Central memory CD8-positive, alpha-beta T cell (primary cell): ENCODE results near the gene SCUBE1.

Experiments
- ATAC-seq: fragments of 150-1000 bp; cut with Tn5 transposase; replicated peaks from 2 replicates; pipeline ENCODE4 v1.10.0; 2022; ENCODE audit warnings: mild to moderate bottlenecking, moderate FRiP score, moderate number of reproducible peaks; ENCODE audit not compliant: poor library complexity, severe bottlenecking; ENCODE audit errors: extremely low read depth
- DNase-seq, 2 donors: peaks; one replicate each; pipeline ENCODE4 v3.0.0; 2021; ENCODE audit warnings: low spot score in 2 of 2
- H3K27ac Mint-ChIP-seq: one replicate; pipeline ENCODE4 v1.8.0; 2022; ENCODE audit warnings: low read depth, mild to moderate bottlenecking, moderate library complexity, mixed read lengths
- H3K27me3 Mint-ChIP-seq: one replicate; pipeline ENCODE4 v1.8.0; 2022; ENCODE audit warnings: mixed read lengths
- H3K36me3 Mint-ChIP-seq: one replicate; pipeline ENCODE4 v1.8.0; 2022; ENCODE audit warnings: mild to moderate bottlenecking, moderate library complexity, mixed read lengths; ENCODE audit not compliant: insufficient read depth
- H3K4me1 Mint-ChIP-seq: one replicate; pipeline ENCODE4 v1.8.0; 2022; ENCODE audit warnings: mixed read lengths
- H3K4me3 Mint-ChIP-seq: one replicate; pipeline ENCODE4 v1.8.0; 2022; ENCODE audit warnings: mild to moderate bottlenecking, moderate library complexity, mixed read lengths
- H3K9me3 Mint-ChIP-seq: one replicate; pipeline ENCODE4 v1.8.0; 2022; ENCODE audit warnings: mixed read lengths

SCUBE1 gene

GRCh38 chr22:43227239-43227630 lies 115.9 kb downstream of the SCUBE1 start:
- DNase-seq, result no peak

GRCh38 chr22:43226377-43227238 lies 116.6 kb downstream of the SCUBE1 start:
- Mint-ChIP-seq H3K9me3 (no peaks in the 10 kb centered on the region), H3K4me3 (no peak overlapping the region), H3K36me3 (no peaks in the 10 kb centered on the region), H3K4me1 (peaks cover 10% of the 10 kb centered on the region), H3K27ac (no peak overlapping the region), H3K27me3 (peaks cover 9% of the 10 kb centered on the region)
- no peak for DNase-seq
- ATAC-seq, result no peak

More at GRCh38 chr22:43227239-43227630, 115.9 kb downstream of the SCUBE1 start:
- Mint-ChIP-seq H3K4me3 (no peak overlapping the region), H3K36me3 (no peaks in the 10 kb centered on the region), H3K4me1 (peaks cover 10% of the 10 kb centered on the region), H3K9me3 (no peaks in the 10 kb centered on the region), H3K27me3 (peaks cover 9% of the 10 kb centered on the region), H3K27ac (no peak overlapping the region)
- no peak for ATAC-seq

GRCh38 chr22:43225609-43226008 lies 117.6 kb downstream of the SCUBE1 start:
- H3K27me3 Mint-ChIP-seq, result no peaks in the 10 kb centered on the region
- H3K27ac Mint-ChIP-seq, result no peak overlapping the region
- peaks cover 4% of the 10 kb centered on the region for H3K4me1 Mint-ChIP-seq
- no peaks in the 10 kb centered on the region for H3K9me3 Mint-ChIP-seq
- H3K36me3 Mint-ChIP-seq, result no peaks in the 10 kb centered on the region
- ATAC-seq, result no peak
- H3K4me3 Mint-ChIP-seq, result no peak overlapping the region
- no peak for DNase-seq

- H3K4me3 Mint-ChIP-seq, result no peak overlapping the region
- no peak for ATAC-seq
- H3K27me3 Mint-ChIP-seq, result peaks cover 16% of the 10 kb centered on the region
- H3K9me3 Mint-ChIP-seq, result no peaks in the 10 kb centered on the region
- H3K27ac Mint-ChIP-seq, result no peak overlapping the region
- no peak for DNase-seq
- peaks cover 4% of the 10 kb centered on the region for H3K4me1 Mint-ChIP-seq
- no peaks in the 10 kb centered on the region for H3K36me3 Mint-ChIP-seq
Observed at GRCh38 chr22:43222987-43223386, 120.2 kb downstream of the SCUBE1 start.

GRCh38 chr22:43222262-43222661 lies 120.9 kb downstream of the SCUBE1 start:
- no peak for ATAC-seq

GRCh38 chr22:43220625-43221380 lies 122.4 kb downstream of the SCUBE1 start:
- peaks cover under 1% of the 10 kb centered on the region for H3K4me1 Mint-ChIP-seq
- H3K27me3 Mint-ChIP-seq, result peaks cover 37% of the 10 kb centered on the region
- no peak overlapping the region for H3K4me3 Mint-ChIP-seq
- DNase-seq (no peak), ATAC-seq (no peak)
- H3K27ac Mint-ChIP-seq, result no peak overlapping the region
- H3K36me3 Mint-ChIP-seq, result no peaks in the 10 kb centered on the region
- no peaks in the 10 kb centered on the region for H3K9me3 Mint-ChIP-seq

More at GRCh38 chr22:43222262-43222661, 120.9 kb downstream of the SCUBE1 start:
- Mint-ChIP-seq H3K27me3 (peaks cover 23% of the 10 kb centered on the region), H3K4me1 (peaks cover 4% of the 10 kb centered on the region), H3K9me3 (no peaks in the 10 kb centered on the region), H3K4me3 (no peak overlapping the region), H3K27ac (no peak overlapping the region), H3K36me3 (no peaks in the 10 kb centered on the region)
- DNase-seq, result no peak

GRCh38 chr22:43218786-43219185 lies 124.4 kb downstream of the SCUBE1 start:
- Mint-ChIP-seq H3K9me3 (no peaks in the 10 kb centered on the region), H3K27ac (no peak overlapping the region), H3K4me1 (no peaks in the 10 kb centered on the region), H3K4me3 (no peak overlapping the region), H3K36me3 (no peaks in the 10 kb centered on the region), H3K27me3 (peaks cover 51% of the 10 kb centered on the region)
- ATAC-seq, result no peak
- DNase-seq, result no peak

GRCh38 chr22:43217285-43218030 lies 125.7 kb downstream of the SCUBE1 start:
- Mint-ChIP-seq H3K4me3 (no peak overlapping the region), H3K9me3 (no peaks in the 10 kb centered on the region), H3K36me3 (no peaks in the 10 kb centered on the region), H3K4me1 (no peaks in the 10 kb centered on the region), H3K27me3 (peaks cover 51% of the 10 kb centered on the region), H3K27ac (no peak overlapping the region)
- ATAC-seq (no peak), DNase-seq (no peak)

GRCh38 chr22:43216738-43217137 lies 126.4 kb downstream of the SCUBE1 start:
- no peaks in the 10 kb centered on the region for H3K36me3 Mint-ChIP-seq
- H3K27me3 Mint-ChIP-seq, result peaks cover 51% of the 10 kb centered on the region
- no peaks in the 10 kb centered on the region for H3K9me3 Mint-ChIP-seq
- DNase-seq (no peak), ATAC-seq (no peak)
- H3K4me1 Mint-ChIP-seq, result no peaks in the 10 kb centered on the region
- H3K27ac Mint-ChIP-seq, result no peak overlapping the region
- H3K4me3 Mint-ChIP-seq, result no peak overlapping the region

- Mint-ChIP-seq H3K36me3 (no peaks in the 10 kb centered on the region), H3K9me3 (no peaks in the 10 kb centered on the region), H3K4me1 (no peaks in the 10 kb centered on the region), H3K27me3 (peaks cover 45% of the 10 kb centered on the region), H3K4me3 (no peak overlapping the region), H3K27ac (no peak overlapping the region)
- ATAC-seq (no peak), DNase-seq (no peak)
Observed at GRCh38 chr22:43213962-43214361, 129.2 kb downstream of the SCUBE1 start.

GRCh38 chr22:43213051-43213450 lies 130.1 kb downstream of the SCUBE1 start:
- Mint-ChIP-seq H3K27ac (no peak overlapping the region), H3K4me3 (no peak overlapping the region), H3K4me1 (no peaks in the 10 kb centered on the region), H3K36me3 (no peaks in the 10 kb centered on the region), H3K9me3 (no peaks in the 10 kb centered on the region), H3K27me3 (peaks cover 36% of the 10 kb centered on the region)
- ATAC-seq (no peak), DNase-seq (no peak)

- peaks cover 5% of the 10 kb centered on the region for H3K4me1 Mint-ChIP-seq
- H3K27me3 Mint-ChIP-seq, result peaks cover 30% of the 10 kb centered on the region
- DNase-seq (no peak), ATAC-seq (no peak)
- no peaks in the 10 kb centered on the region for H3K9me3 Mint-ChIP-seq
- no peaks in the 10 kb centered on the region for H3K36me3 Mint-ChIP-seq
- H3K27ac Mint-ChIP-seq, result no peak overlapping the region
- H3K4me3 Mint-ChIP-seq, result no peak overlapping the region
Observed at GRCh38 chr22:43212434-43212952, 130.7 kb downstream of the SCUBE1 start.
